Activated CD4-positive, alpha-beta T cell treated with anti-CD3 and anti-CD28 coated beads, Interleukin-2, Interleukin-6, amounts not matched to agents 100 ng/mL and 50 ng/mL, durations not matched to agents 16 hours and 8 hours (primary cell): ENCODE data around the gene CCND2.
"Not testable (repeated sequence)": the region's sequence is repeated elsewhere in the genome, so short reads cannot be mapped to it uniquely, and the experiment has no call there.

Experiments used
- DNase-seq: peaks from one replicate; pipeline ENCODE4 v3.0.0-alpha.2; 2020

Gene CCND2

DNA sequence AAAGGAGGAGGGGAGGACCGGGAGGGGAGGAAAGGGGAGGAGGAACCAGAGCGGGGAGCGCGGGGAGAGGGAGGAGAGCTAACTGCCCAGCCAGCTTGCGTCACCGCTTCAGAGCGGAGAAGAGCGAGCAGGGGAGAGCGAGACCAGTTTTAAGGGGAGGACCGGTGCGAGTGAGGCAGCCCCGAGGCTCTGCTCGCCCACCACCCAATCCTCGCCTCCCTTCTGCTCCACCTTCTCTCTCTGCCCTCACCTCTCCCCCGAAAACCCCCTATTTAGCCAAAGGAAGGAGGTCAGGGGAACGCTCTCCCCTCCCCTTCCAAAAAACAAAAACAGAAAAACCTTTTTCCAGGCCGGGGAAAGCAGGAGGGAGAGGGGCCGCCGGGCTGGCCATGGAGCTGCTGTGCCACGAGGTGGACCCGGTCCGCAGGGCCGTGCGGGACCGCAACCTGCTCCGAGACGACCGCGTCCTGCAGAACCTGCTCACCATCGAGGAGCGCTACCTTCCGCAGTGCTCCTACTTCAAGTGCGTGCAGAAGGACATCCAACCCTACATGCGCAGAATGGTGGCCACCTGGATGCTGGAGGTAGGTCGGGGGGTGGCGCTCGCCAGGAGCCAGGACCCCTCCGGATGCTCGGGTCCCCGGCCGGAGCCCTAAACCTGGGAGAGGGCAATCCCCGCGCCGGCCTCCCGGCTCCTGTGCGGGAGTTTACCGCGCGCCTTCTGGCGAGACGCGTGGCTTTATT lies at the start of gene CCND2:
CCND2 (plus strand) TSS at position 111 of the 744 bp plus-strand sequence; CDS start at position 390, 279 bp downstream.
- peak; percentile 94 for DNase-seq

GRCh38 chr12:4224206-4224889 lies 49.2 kb upstream of the CCND2 start:
- DNase-seq: no peak

- DNase-seq: no peak
Observed at GRCh38 chr12:4225571-4225970, 48.0 kb upstream of the CCND2 start.

- DNase-seq: no peak
Observed at GRCh38 chr12:4227046-4227445, 46.5 kb upstream of the CCND2 start.

- DNase-seq: no peak
Observed at GRCh38 chr12:4228122-4228580, 45.4 kb upstream of the CCND2 start.

DNA sequence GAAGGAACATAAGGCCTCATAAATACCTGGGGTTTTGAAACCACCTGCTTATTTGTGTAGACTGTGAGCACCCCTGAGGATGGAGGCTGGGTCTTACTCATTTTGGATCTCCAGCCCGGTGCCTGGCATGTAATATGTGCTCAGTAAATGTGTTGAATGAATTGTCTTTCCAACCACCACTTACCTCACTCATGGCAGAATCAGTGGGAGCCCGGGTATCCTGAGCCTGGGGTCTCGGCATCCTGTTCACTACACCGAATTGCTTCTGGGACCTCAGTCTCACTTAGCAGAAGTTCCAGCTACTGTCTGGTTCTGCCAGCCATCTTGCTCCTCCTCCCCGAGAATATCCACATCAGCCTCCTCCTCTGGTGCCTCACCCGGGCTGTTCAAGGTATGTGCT lies 43.0 kb upstream of the CCND2 start:
- no peak for DNase-seq

DNA sequence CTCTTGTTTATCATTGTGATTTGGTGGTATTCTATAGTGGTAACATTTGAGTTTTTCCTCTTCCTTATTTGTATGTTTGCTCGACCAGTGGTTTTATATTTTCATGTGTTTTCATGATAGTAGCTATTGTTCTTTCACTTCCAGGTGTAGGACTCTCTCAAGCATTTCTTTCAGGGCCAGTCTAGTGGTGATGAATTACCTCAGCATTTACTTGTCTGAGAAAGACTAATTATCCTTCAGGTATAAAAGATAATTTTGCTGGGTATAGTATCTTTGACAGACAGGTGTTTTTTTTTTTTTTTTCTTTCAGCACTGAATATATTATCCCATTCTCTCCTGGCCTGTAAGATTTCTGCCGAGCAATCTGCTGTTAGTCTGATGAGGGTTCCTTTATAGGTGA lies 35.0 kb upstream of the CCND2 start:
- no peak for DNase-seq

DNA sequence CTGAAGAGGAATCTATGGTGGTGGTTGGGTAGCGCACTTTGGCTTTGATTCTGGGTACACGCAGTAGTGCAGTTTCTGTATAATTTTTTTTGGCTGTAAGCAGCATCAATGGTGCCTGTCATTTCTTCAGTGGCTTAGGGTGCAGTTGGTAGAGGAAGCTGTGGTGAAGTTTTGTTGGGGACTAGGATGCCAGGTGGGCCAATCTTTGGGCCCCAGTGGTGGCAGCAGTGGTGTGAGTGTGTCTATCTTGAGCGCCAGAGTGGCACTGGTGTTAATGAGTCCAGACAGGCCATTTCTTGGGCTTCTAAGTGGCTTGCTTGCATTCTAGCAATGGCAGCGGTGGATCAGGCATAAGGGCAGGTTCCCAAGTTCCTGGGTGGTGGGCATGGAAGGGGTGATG lies 33.8 kb upstream of the CCND2 start:
- no peak for DNase-seq

GRCh38 chr12:4240161-4240783 lies 33.3 kb upstream of the CCND2 start:
- no peak for DNase-seq

DNA sequence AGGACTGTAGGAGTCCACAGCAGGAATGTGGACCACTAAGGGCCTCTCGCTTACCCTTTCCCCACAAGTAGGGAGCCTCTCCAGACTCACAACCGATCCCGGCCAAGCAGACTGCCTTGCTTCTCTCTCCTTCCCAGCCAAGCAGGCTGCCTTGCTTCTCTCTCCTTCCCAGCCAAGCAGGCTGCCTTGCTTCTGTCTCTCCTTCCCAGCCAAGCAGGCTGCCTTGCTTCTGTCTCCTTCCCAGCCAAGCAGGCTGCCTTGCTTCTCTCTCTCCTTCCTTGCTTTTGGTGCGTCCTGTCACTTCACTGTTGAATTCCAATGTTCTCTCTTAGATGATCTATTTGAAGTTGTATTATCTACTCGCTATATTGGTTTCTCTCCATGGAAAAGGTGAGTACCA lies 32.6 kb upstream of the CCND2 start:
- DNase-seq: no peak

GRCh38 chr12:4241592-4241991 lies 32.0 kb upstream of the CCND2 start:
- no peak for DNase-seq

- DNase-seq: no peak
Observed at GRCh38 chr12:4242595-4242994, 31.0 kb upstream of the CCND2 start.

DNA sequence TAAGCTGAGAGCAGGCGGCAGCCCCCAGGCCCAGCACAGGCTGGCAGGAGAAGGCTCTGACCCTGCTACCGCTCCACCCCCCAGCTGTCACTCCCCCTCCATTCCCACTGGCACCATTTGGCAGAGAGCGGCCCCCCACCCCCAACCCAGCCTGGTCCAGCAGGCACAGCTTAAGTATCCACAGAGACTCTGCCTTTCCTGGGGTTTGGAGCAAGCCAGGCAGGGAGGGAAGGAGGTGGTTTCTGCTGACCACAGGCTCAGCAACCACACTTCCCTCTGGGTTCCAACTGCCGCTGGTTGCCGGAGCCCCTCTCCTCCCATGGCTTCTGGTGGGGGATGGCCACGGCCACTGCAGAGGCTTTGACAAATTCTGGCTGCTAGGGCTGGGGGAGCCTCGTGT lies 30.5 kb upstream of the CCND2 start:
- DNase-seq: no peak

- not testable (repeated sequence) for DNase-seq
Observed at GRCh38 chr12:4243491-4244100, 30.0 kb upstream of the CCND2 start.

DNA sequence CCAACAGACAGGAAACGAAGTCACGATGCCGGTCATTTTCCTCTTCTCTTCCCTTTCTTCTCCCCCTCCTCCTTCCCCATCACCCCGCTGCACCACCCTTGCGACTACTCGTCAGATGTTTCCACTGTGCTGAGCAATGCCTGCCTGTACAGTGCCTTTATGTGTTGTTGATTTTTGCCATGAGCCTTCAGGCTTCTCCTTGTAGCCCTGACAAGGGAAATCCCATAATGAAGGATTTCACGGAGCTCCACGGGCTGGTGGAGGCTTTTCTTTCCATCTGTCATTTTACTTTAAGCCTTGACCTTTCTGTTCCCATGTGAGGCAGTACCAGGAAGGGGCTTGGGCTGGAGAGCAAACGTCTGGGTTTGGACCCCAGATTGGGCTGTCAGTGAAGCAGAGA lies 28.7 kb upstream of the CCND2 start:
- DNase-seq: no peak

DNA sequence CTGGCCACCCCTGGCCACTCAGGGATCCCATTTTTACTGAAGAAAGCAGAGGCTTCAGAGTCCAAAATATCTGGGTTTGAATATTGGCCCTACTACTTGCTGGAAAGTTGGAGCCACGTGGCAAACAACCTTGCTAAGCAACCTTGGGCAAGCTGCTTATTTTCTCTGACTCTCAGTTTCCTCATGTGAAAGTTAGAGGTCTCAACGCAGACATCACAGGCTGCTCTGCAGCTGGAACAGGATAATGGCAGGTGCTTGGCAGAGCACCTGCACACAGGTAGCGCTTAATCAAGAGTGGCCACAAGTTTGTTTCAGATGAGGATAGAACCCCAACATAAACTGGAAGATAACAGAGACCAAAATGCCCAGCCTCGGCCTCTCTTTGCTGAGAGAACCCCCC lies 28.1 kb upstream of the CCND2 start:
- DNase-seq: no peak

DNA sequence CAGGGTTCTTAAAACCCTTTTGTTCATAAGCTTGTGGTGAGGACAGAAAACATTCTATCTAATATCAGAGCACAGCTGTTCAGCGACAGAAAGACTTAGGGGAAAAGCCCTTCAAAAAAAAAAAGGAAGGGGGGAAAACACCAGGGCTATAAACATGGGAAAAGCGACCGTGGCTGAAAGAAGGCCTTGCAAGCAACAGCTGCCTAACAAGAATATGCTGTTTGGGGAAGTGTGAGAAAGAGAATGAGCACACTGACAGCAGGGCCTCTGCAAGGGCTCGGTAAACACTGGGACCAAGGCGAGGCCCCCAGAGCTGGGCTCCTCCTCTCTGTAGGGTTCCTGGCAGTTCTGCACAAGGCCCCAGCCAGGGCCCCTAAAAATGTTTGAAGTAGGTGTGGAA lies 27.4 kb upstream of the CCND2 start:
- no peak for DNase-seq

GRCh38 chr12:4250691-4251090 lies 22.9 kb upstream of the CCND2 start:
- no peak for DNase-seq

GRCh38 chr12:4251216-4251891 lies 22.2 kb upstream of the CCND2 start:
- DNase-seq: peak; percentile 4

- DNase-seq: no peak
Observed at GRCh38 chr12:4251967-4252366, 21.6 kb upstream of the CCND2 start.

- no peak for DNase-seq
Observed at GRCh38 chr12:4252601-4253000, 21.0 kb upstream of the CCND2 start.

DNA sequence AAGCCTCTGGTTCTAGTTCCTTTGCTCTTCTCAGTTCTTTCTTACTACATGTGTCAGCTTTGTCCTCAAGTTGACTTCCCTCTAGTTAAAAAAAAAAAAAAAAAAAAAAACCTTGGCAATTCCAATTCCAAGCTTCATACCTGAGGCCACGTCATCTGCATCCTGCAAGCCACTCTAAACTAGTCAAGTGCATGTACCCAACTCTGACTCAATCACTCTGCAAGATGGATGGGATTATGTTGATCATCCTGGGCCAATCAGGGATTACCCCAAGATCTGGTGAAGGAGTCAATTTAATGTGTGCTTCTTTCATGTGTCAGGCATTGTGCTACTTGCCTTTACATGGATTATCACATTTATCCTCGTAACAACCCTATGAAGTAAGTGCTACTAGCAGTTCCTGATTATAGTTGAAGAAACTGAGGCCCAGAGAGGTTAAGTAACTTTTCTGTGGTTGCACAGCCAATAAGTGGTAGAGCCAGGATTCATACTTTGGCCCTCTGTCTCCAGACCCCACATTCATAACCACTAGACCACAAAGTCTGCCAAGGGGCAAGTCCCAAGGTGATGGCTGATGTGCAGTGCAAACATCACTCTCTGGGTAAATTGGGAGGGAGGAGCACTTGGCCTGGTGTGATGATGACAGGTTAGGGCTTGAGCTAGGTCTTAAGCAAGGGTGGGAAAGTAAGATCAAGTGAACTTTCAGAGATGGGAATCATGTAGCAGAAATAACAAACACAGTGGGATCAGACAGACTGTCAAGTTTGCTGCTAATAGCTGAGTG lies 17.3 kb upstream of the CCND2 start:
- no peak for DNase-seq
